Lung (tissue), 12 donors: ENCODE measurements around the gene MKLN1. TPM values are rescaled to one million over a fixed set of nuclear protein-coding genes. Genes with fewer than 3 reads are reported as not detected.

Experiments
- ATAC-seq: fragments of 200-7000 bp; cut with Tn5 transposase; one replicate; pipeline ENCODE4 v1.9.1; 2020; ENCODE audit warnings: moderate number of reproducible peaks; ENCODE audit not compliant: insufficient read depth, low FRiP score
- DNase-seq, 3 donors: peaks; one replicate each; pipeline ENCODE4 v3.0.0-alpha.2; 2013 to 2017
- H3K27ac ChIP-seq, 2 donors: one replicate each; pipeline ENCODE4 v1.5.1; 2013; ENCODE audit warnings: mild to moderate bottlenecking in 2 of 2, moderate library complexity in 2 of 2, control low read depth in 1 of 2, inconsistent platforms in 1 of 2, low read depth in 1 of 2, low read length in 1 of 2
- H3K27me3 ChIP-seq, 3 donors: one replicate each; pipeline ENCODE4 v1.5.1; 2013; ENCODE audit warnings: low read length in 2 of 3; ENCODE audit not compliant: control insufficient read depth in 3 of 3, insufficient read depth in 3 of 3
- H3K36me3 ChIP-seq, 4 donors: one replicate each; pipeline ENCODE4 v1.5.1; 2013; ENCODE audit warnings: low read length in 4 of 4, mild to moderate bottlenecking in 1 of 4, moderate library complexity in 1 of 4; ENCODE audit not compliant: control insufficient read depth in 4 of 4, insufficient read depth in 4 of 4
- H3K4me1 ChIP-seq, 5 donors: one replicate each; pipeline ENCODE4 v1.5.1; 2013; ENCODE audit warnings: low read length in 5 of 5, mild to moderate bottlenecking in 2 of 5, moderate library complexity in 1 of 5; ENCODE audit not compliant: control insufficient read depth in 5 of 5, insufficient read depth in 5 of 5
- H3K4me3 ChIP-seq: one replicate; pipeline ENCODE4 v1.5.1; 2013; ENCODE audit warnings: mild to moderate bottlenecking, control low read depth, moderate library complexity
- H3K9ac ChIP-seq, 2 donors: one replicate each; pipeline ENCODE4 v1.5.1; 2013; ENCODE audit warnings: low read length in 2 of 2, control low read depth in 1 of 2; ENCODE audit not compliant: insufficient read depth in 1 of 2
- H3K9me3 ChIP-seq, 4 donors: one replicate each; pipeline ENCODE4 v1.5.1; 2013; ENCODE audit warnings: low read length in 3 of 4, mild to moderate bottlenecking in 1 of 4, moderate library complexity in 1 of 4; ENCODE audit not compliant: control insufficient read depth in 4 of 4, insufficient read depth in 3 of 4
- WGBS, 2 donors: extraction: QIAGEN DNeasy Blood & Tissue Kit; methylation state at CpG; one replicate each; pipeline ENCODE4 v1.1.7; 2013; 5-methylcytosine and 5-hydroxymethylcytosine counted together
- polyA plus RNA-seq, 2 donors: library from polyadenylated mRNA; stranded (reverse); fragments of 200-250 nt; gene quantifications; one replicate each; pipeline ENCODE4 v1.2.1, GENCODE V29; 2013
- total RNA-seq, 2 donors: library from RNA; depleted of rRNA in 1 of 2; stranded (reverse); fragments of >200 nt in 1 of 2; gene quantifications; one replicate each; pipeline ENCODE4 v1.2.1, GENCODE V29; 2014 to 2021
- TF ChIP-seq, protein P1 (sequence below): IDR thresholded peaks from 2 replicates; pipeline ENCODE4 v1.5.1; 2012; ENCODE audit warnings: mild to moderate bottlenecking; ENCODE audit errors: control extremely low read depth, extremely low read depth
- donor health status: control.
- donor health status: control.
- donor health status: Bipolar disorder and iron deficiency.
- donor health status: healthy.
- donor health status: DM: yes; HTN: yes; CAD: no.

Gene MKLN1
- total and polyA plus RNA-seq, 4 donors: 11.6 to 135 (median 27.4) TPM

DNA sequence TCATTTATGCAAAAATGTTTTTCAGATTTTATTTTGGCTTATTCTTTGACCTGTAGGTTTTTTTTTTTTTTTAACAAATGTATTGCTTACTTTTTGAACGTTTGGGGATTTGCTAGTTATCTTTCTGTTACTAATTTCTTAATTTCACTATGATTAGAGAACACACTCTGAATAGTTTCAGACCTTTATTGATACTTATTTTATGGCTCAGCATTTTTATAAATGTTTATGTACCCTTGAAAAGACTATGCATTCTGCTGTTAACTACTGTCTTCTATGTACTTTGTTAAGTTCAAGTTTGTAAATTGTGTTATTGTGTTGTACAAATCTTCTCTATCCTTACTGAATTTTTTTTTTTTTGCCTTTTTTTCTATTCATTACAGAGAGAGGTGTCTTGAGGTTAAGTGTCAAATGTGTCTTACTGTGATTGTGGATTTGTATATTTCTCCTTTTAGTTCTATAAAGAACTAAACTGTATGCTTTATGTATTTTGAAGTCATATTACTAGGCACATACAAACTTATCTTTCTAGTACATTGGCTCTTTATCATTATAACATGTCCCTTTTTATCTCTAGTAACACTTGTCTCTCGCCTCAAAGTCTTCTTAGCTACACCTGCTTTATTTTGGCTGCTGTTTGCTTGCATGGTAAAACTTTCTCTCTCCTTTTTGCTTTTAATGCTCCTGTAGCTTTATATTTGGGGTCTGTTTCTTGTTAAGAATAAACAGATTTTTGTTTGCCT is 8.1 kb downstream of the MKLN1 start:
- H3K4me3 ChIP-seq: no peak overlapping the region
- peaks cover 0 to 8% (median under 1%) of the 10 kb centered on the region in 4 donors for H3K36me3 ChIP-seq
- DNase-seq: no peak
- H3K9me3 ChIP-seq: peaks cover 0 to 9% (median 1%) of the 10 kb centered on the region in 4 donors
- H3K27ac ChIP-seq: no peak overlapping the region
- peaks cover 0 to 7% (median 0%) of the 10 kb centered on the region in 5 donors for H3K4me1 ChIP-seq
- no peak overlapping the region for H3K9ac ChIP-seq
- no peak for ATAC-seq
- WGBS, 2 donors: 77 to 85% methylated on average over 2 of the region's 2 CpGs
- TF ChIP-seq, protein P1, sequence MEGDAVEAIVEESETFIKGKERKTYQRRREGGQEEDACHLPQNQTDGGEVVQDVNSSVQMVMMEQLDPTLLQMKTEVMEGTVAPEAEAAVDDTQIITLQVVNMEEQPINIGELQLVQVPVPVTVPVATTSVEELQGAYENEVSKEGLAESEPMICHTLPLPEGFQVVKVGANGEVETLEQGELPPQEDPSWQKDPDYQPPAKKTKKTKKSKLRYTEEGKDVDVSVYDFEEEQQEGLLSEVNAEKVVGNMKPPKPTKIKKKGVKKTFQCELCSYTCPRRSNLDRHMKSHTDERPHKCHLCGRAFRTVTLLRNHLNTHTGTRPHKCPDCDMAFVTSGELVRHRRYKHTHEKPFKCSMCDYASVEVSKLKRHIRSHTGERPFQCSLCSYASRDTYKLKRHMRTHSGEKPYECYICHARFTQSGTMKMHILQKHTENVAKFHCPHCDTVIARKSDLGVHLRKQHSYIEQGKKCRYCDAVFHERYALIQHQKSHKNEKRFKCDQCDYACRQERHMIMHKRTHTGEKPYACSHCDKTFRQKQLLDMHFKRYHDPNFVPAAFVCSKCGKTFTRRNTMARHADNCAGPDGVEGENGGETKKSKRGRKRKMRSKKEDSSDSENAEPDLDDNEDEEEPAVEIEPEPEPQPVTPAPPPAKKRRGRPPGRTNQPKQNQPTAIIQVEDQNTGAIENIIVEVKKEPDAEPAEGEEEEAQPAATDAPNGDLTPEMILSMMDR: no peak
- H3K27me3 ChIP-seq: no peaks in the 10 kb centered on the region

DNA sequence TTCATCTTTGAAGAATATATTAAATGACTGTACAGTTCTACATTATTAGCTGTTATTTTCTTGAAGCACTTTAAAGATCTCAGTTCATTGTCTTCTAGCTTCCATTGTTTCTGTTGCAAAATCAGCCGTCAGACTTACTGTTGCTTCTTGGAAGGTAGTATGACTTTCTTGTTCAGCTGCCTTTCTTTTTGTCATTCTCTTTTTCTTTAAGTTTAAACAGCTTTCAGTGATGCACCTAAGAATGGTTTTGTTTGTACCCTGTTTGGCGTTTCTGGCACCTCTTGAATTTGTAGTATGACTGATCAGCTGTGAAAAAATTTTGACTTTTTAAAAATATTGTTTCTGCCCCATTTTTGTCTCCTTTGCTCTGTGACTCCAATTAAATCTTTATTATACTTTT is 9.3 kb downstream of the MKLN1 start:
- peaks cover 0 to 9% (median 2%) of the 10 kb centered on the region in 4 donors for H3K9me3 ChIP-seq
- 96 to 97% methylated on average over 2 of the region's 2 CpGs for WGBS, 2 donors
- no peaks in the 10 kb centered on the region for H3K27me3 ChIP-seq
- DNase-seq (peak in 2 of 3 donors; percentile 14 to 15), ATAC-seq (no peak)
- H3K36me3 ChIP-seq: peaks cover 0 to 8% (median under 1%) of the 10 kb centered on the region in 4 donors
- H3K27ac ChIP-seq: no peak overlapping the region
- peaks cover 0 to 11% (median 0%) of the 10 kb centered on the region in 5 donors for H3K4me1 ChIP-seq
- H3K9ac ChIP-seq: no peak overlapping the region
- no peak overlapping the region for H3K4me3 ChIP-seq
- TF ChIP-seq, protein P1: no peak

DNA sequence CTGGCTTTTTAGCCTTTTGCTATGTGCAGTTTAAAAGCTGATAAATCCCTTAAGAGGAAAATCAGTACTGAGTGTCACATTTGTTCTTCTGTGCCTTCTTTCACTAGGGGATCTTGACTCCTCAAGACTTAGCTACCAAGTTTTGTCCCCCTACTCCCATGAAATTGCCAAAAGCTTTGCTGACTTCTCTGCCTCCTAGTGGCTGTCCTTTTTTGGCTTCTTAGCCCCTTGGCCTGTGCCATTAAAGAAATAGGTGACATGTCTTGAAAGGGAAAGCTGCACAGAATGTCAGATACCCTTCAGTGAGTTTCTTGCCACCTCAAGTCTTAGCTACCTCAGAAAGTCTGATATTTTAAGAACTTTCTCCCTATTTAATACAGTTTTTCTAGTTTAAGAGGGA is 10.5 kb downstream of the MKLN1 start:
- H3K27me3 ChIP-seq: no peaks in the 10 kb centered on the region
- no peak overlapping the region for H3K27ac ChIP-seq
- TF ChIP-seq, protein P1: no peak
- H3K9ac ChIP-seq: no peak overlapping the region
- DNase-seq: no peak
- no peak overlapping the region for H3K4me3 ChIP-seq
- peaks cover 0 to 13% (median 0%) of the 10 kb centered on the region in 5 donors for H3K4me1 ChIP-seq
- ATAC-seq: no peak
- H3K36me3 ChIP-seq: peaks cover 0 to 4% (median 0%) of the 10 kb centered on the region in 4 donors
- H3K9me3 ChIP-seq: peaks cover 0 to 9% (median 2%) of the 10 kb centered on the region in 4 donors
